Inflammatory macrophage treated with lipopolysaccharide for 4 hours (primary cell): ENCODE measurements around the gene CFC1.
"Not testable (repeated sequence)": the region's sequence is repeated elsewhere in the genome, so short reads cannot be mapped to it uniquely, and the experiment has no call there.

ENCODE experiments used
- DNase-seq: peaks from one replicate; pipeline ENCODE4 v3.0.0-alpha.2; 2020

CFC1 gene

GRCh38 chr2:130582970-130583369 lies 16.4 kb downstream of the CFC1 start:
- DNase-seq, result not testable (repeated sequence)

GRCh38 chr2:130581491-130581890 lies 17.9 kb downstream of the CFC1 start:
- DNase-seq, result not testable (repeated sequence)

- DNase-seq, result not testable (repeated sequence)
These were observed 20.3 kb downstream of the CFC1 start for GRCh38 chr2:130579121-130579520.

GRCh38 chr2:130577559-130577958 lies 21.8 kb downstream of the CFC1 start:
- DNase-seq, result not testable (repeated sequence)

- DNase-seq, result not testable (repeated sequence)
These were observed 23.1 kb downstream of the CFC1 start for GRCh38 chr2:130576209-130576784.

GRCh38 chr2:130574230-130574629 lies 25.1 kb downstream of the CFC1 start:
- DNase-seq, result not testable (repeated sequence)

GRCh38 chr2:130571929-130572328 lies 27.4 kb downstream of the CFC1 start:
- DNase-seq, result not testable (repeated sequence)

- DNase-seq, result not testable (repeated sequence)
These were observed 33.2 kb downstream of the CFC1 start for GRCh38 chr2:130566165-130566564.

- DNase-seq, result not testable (repeated sequence)
These were observed 42.9 kb downstream of the CFC1 start for GRCh38 chr2:130556441-130556840.

- DNase-seq, result not testable (repeated sequence)
These were observed 45.2 kb downstream of the CFC1 start for GRCh38 chr2:130554178-130554577.

GRCh38 chr2:130549475-130549874 lies 49.9 kb downstream of the CFC1 start:
- not testable (repeated sequence) for DNase-seq

- not testable (repeated sequence) for DNase-seq
These were observed 51.0 kb downstream of the CFC1 start for GRCh38 chr2:130548418-130548817.

- DNase-seq, result not testable (repeated sequence)
These were observed 54.4 kb downstream of the CFC1 start for GRCh38 chr2:130544978-130545377.

GRCh38 chr2:130543785-130544528 lies 55.4 kb downstream of the CFC1 start:
- not testable (repeated sequence) for DNase-seq

GRCh38 chr2:130542789-130543188 lies 56.6 kb downstream of the CFC1 start:
- not testable (repeated sequence) for DNase-seq
